HCT116 (cell line): ENCODE data around the gene C9orf50. TPM values are rescaled to one million over a fixed set of nuclear protein-coding genes. Genes with fewer than 3 reads are reported as not detected.

Experiments
- ATAC-seq: fragments of 200-7000 bp; cut with Tn5 transposase; 2 replicates; pipeline ENCODE4 v1.9.1; 2020; ENCODE audit warnings: mild to moderate bottlenecking, moderate library complexity
- BruUV-seq: library from RNA; stranded (reverse); fragments of 400-500 nt; replicated peaks from 2 replicates; lab custom pipeline; 2021; lab: Mats Ljungman, UMichigan
- CTCF ChIA-PET: fragments of 300-600 bp; sonication (Branson Sonifier 250); formaldehyde crosslinking; loops from one replicate; lab custom pipeline; 2021; ENCODE audit warnings: antibody characterized with exemption; lab: Charles Lee
- POLR2A ChIA-PET: fragments of 300-600, 350-600 bp; sonication (Branson Sonifier 250); formaldehyde crosslinking; loops from one replicate; lab custom pipeline; 2021; ENCODE audit warnings: antibody characterized with exemption; lab: Charles Lee
- RAD21 ChIA-PET, 2 experiments: fragments of 300-600 bp; sonication (Branson Sonifier 250); formaldehyde crosslinking; loops; one replicate each; lab custom pipeline; 2023; ENCODE audit warnings: low total read pairs in 2 of 2; ENCODE audit not compliant: uncharacterized antibody in 2 of 2, unreplicated experiment in 2 of 2, low non-redundant PET in 1 of 2; lab: Charles Lee
- DNase-seq: peaks from one replicate; pipeline ENCODE4 v3.0.0-alpha.2; 2010; ENCODE audit warnings: low read depth, low spot score
- H2AFZ ChIP-seq: fragments of 200-600 bp; shearing (Covaris generic), sonication (generic); 2 replicates; pipeline ENCODE4 v1.6.1; 2017; ENCODE audit warnings: low read depth, mixed run types, mixed read lengths, antibody characterized with exemption, low read length; ENCODE audit not compliant: poor library complexity, severe bottlenecking
- H3K27ac ChIP-seq: 2 replicates; pipeline ENCODE4 v1.5.1; 2012; ENCODE audit warnings: low read depth, low read length
- H3K27me3 ChIP-seq: fragments of 200-600 bp; sonication (generic); 2 replicates; pipeline ENCODE4 v1.6.1; 2016; ENCODE audit warnings: mixed run types, low read length, mixed read lengths; ENCODE audit not compliant: insufficient read depth
- H3K36me3 ChIP-seq, 2 experiments: fragments of 200-500 bp in 1 of 2; fragments of 200-600 bp in 1 of 2; sonication (Bioruptor generic) in 1 of 2; sonication (generic) in 1 of 2; 2 replicates each; pipeline versions ENCODE4 v1.5.1 to v1.6.1; 2014 to 2016; ENCODE audit warnings: low read length in 2 of 2, inconsistent platforms in 1 of 2, mixed read lengths in 1 of 2, mixed run types in 1 of 2; ENCODE audit not compliant: insufficient read depth in 2 of 2, control insufficient read depth in 1 of 2
- H3K4me1 ChIP-seq, 2 experiments: fragments of 200-600 bp in 1 of 2; sonication (generic) in 1 of 2; 2 replicates each; pipeline versions ENCODE4 v1.5.1 to v1.6.1; 2012 to 2017; ENCODE audit warnings: low read length in 2 of 2, inconsistent platforms in 1 of 2, mild to moderate bottlenecking in 1 of 2, mixed read lengths in 1 of 2, mixed run types in 1 of 2, moderate library complexity in 1 of 2; ENCODE audit not compliant: insufficient read depth in 2 of 2, control insufficient read depth in 1 of 2
- H3K4me2 ChIP-seq: fragments of 200-600 bp; sonication (generic); 2 replicates; pipeline ENCODE4 v1.6.1; 2017; ENCODE audit warnings: mixed run types, low read length, mixed read lengths
- H3K4me3 ChIP-seq, 2 experiments: fragments of 200-600 bp in 1 of 2; sonication (generic) in 1 of 2; replicated peaks in 1 of 2; 2 replicates each; pipeline ENCODE4 v1.5.1; 2011 to 2016; ENCODE audit warnings: low read length in 2 of 2, control low read depth in 1 of 2, low read depth in 1 of 2, mild to moderate bottlenecking in 1 of 2, mixed read lengths in 1 of 2, mixed run types in 1 of 2
- H3K79me2 ChIP-seq: fragments of 200-600 bp; sonication (generic); 2 replicates; pipeline ENCODE4 v1.6.1; 2017; ENCODE audit warnings: mild to moderate bottlenecking, mixed run types, low read length, moderate library complexity, mixed read lengths; ENCODE audit not compliant: insufficient read depth
- H3K9ac ChIP-seq: fragments of 200-600 bp; sonication (generic); 2 replicates; pipeline ENCODE4 v1.6.1; 2016; ENCODE audit warnings: low read length, mixed read lengths
- H3K9me2 ChIP-seq: fragments of 200-600 bp; sonication (generic), shearing (Covaris generic); 2 replicates; pipeline ENCODE4 v1.6.1; 2017; ENCODE audit warnings: mixed run types, mild to moderate bottlenecking, moderate library complexity; ENCODE audit not compliant: insufficient read depth
- H3K9me3 ChIP-seq, 2 experiments: fragments of 200-500 bp in 1 of 2; fragments of 200-600 bp in 1 of 2; sonication (Bioruptor generic) in 1 of 2; sonication (generic) in 1 of 2; 2 replicates each; pipeline ENCODE4 v1.6.1; 2014 to 2017; ENCODE audit warnings: low read length in 2 of 2, mixed read lengths in 2 of 2, inconsistent platforms in 1 of 2, low read depth in 1 of 2, mild to moderate bottlenecking in 1 of 2, mixed run types in 1 of 2, moderate library complexity in 1 of 2; ENCODE audit not compliant: control insufficient read depth in 1 of 2, insufficient read depth in 1 of 2
- H4K20me1 ChIP-seq: fragments of 200-600 bp; sonication (generic), shearing (Covaris generic); 2 replicates; pipeline ENCODE4 v1.6.1; 2017; ENCODE audit warnings: mixed run types, mild to moderate bottlenecking, moderate library complexity; ENCODE audit not compliant: insufficient read depth
- ATF3 ChIP-seq: IDR thresholded peaks from 2 replicates; pipeline ENCODE4 v1.6.1; 2012
- EZH2 ChIP-seq: fragments of 200-600 bp; sonication (generic); IDR thresholded peaks from 2 replicates; pipeline ENCODE4 v1.6.1; 2017; ENCODE audit warnings: antibody characterized with exemption, mixed run types
- FOSL1 ChIP-seq: IDR thresholded peaks from 2 replicates; pipeline ENCODE4 v1.6.1; 2012; ENCODE audit warnings: low read depth
- POLR2AphosphoS5 ChIP-seq: IDR thresholded peaks from 2 replicates; pipeline ENCODE4 v1.6.1; 2011; ENCODE audit warnings: mild to moderate bottlenecking, low read depth, low read length, moderate library complexity
- RAD21 ChIP-seq: IDR thresholded peaks from 2 replicates; pipeline ENCODE4 v1.6.1; 2012; ENCODE audit warnings: low read depth, mild to moderate bottlenecking
- SIN3A ChIP-seq: IDR thresholded peaks from 2 replicates; pipeline ENCODE4 v1.6.1; 2012; ENCODE audit warnings: low read depth
- SP1 ChIP-seq: IDR thresholded peaks from 2 replicates; pipeline ENCODE4 v1.6.1; 2012; ENCODE audit warnings: low read depth
- SRF ChIP-seq: IDR thresholded peaks from 2 replicates; pipeline ENCODE4 v1.6.1; 2012; ENCODE audit warnings: low read depth
- ZBTB33 ChIP-seq: IDR thresholded peaks from 2 replicates; pipeline ENCODE4 v1.6.1; 2011; ENCODE audit warnings: mild to moderate bottlenecking, low read length, moderate library complexity; ENCODE audit not compliant: insufficient replicate concordance; ENCODE audit errors: extremely low read depth
- ZNF274 ChIP-seq: fragments of 200-500 bp; sonication (Bioruptor generic); IDR thresholded peaks from 2 replicates; pipeline ENCODE4 v1.6.1; 2014; ENCODE audit warnings: mild to moderate bottlenecking, low read depth, low read length, inconsistent platforms
- intact Hi-C: fragments of 100-400 bp; cut with micrococcal nuclease; formaldehyde crosslinking; loops from 2 replicates; pipeline ENCODE4 v1.10.0; 2022
- total RNA-seq: library from RNA; stranded (reverse); gene quantifications from one replicate; pipeline ENCODE4 v1.2.1, GENCODE V29; 2021; ENCODE audit not compliant: unreplicated experiment
- TF ChIP-seq, protein P1 (sequence below): IDR thresholded peaks from 2 replicates; pipeline ENCODE4 v1.6.1; 2012

The C9orf50 gene
- total RNA-seq, 1 experiment from 2014 or later = not detected

DNA sequence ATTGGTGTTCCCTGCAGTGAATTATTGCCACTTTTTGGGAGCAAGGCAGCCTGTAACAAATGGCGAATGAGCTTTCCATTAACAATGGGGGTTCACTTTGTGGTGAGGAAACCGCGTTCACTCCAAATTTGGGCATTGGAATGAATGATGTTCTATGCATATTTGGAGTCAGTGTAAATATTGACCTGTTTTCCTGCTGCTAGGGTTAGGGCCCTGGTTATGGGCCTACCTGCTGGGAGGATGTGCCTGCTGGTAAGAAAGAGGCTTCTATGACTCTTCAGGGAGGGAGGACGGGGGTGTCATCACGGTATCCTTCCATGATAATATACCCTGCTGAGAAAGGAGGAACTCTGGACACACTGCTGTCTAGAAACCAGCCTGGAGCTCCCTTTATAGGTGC lies 29.0 kb downstream of the C9orf50 start (continued):
- TF ChIP-seq SIN3A = no peak
- no peak for TF ChIP-seq EZH2

DNA sequence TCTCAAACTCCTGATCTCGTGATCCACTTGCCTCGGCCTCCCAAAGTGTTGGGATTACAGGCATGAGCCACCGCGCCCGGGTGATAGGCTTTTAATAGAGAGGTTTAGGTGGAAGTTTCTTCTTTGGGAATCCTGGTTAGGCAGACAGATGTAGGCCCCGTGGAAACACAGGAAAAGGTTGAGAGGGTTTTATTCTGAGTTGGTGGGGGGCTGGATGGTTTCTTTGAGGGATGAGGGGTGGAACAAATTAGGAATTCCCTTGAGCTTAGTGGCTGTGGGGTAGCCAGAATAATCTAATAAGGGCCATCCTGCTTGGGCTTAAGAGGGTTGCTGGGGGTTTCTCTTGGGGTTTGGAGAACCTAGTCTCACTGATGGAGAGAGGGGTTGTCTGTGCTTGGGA lies 30.4 kb downstream of the C9orf50 start:
- no peak for TF ChIP-seq ZBTB33
- TF ChIP-seq EZH2 = no peak
- TF ChIP-seq ATF3 = no peak
- TF ChIP-seq FOSL1 = no peak
- no peak for TF ChIP-seq RAD21
- TF ChIP-seq POLR2AphosphoS5 = no peak
- TF ChIP-seq ZNF274 = no peak
- TF ChIP-seq, protein P1, sequence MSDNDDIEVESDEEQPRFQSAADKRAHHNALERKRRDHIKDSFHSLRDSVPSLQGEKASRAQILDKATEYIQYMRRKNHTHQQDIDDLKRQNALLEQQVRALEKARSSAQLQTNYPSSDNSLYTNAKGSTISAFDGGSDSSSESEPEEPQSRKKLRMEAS = no peak
- TF ChIP-seq SP1 = no peak
- TF ChIP-seq SRF = no peak
- DNase-seq (no peak), ATAC-seq (no peak)
- Histone ChIP-seq H3K9me2 (no peaks in the 10 kb centered on the region), H3K9me3 (no peaks in the 10 kb centered on the region), H2AFZ (no peak overlapping the region), H3K4me3 (no peak overlapping the region), H3K9ac (no peak overlapping the region), H3K4me1 (peaks cover 65 to 88% of the 10 kb centered on the region in 2 experiments), H3K4me2 (no peak overlapping the region), H3K27me3 (no peaks in the 10 kb centered on the region), H4K20me1 (no peaks in the 10 kb centered on the region), H3K36me3 (no peaks in the 10 kb centered on the region), H3K27ac (no peak overlapping the region), H3K79me2 (no peaks in the 10 kb centered on the region)
- CTCF ChIA-PET = no interaction called here
- BruUV-seq = no TSS peak
- intact Hi-C loops = no loop called here
- POLR2A ChIA-PET = no interaction called here
- RAD21 ChIA-PET = no interaction called here
